RKO (cell line): ENCODE data around the gene ADPGK.
"Not testable (repeated sequence)": the region's sequence is repeated elsewhere in the genome, so short reads cannot be mapped to it uniquely, and the experiment has no call there.

Experiments
- DNase-seq: peaks from one replicate; pipeline ENCODE4 v3.0.0-alpha.2; 2016; ENCODE audit warnings: low spot score

Gene ADPGK

GRCh38 chr15:72783640-72784455 lies at the start of gene ADPGK:
TSS of gene ADPGK (minus strand) at chr15:72783758. CDS start at chr15:72783691, 67 bp downstream.
- peak; percentile 94 for DNase-seq

GRCh38 chr15:72827226-72827625 lies 43.7 kb upstream of the ADPGK start:
- no peak for DNase-seq

- no peak for DNase-seq
Observed at GRCh38 chr15:72826611-72827010, 43.1 kb upstream of the ADPGK start.

GRCh38 chr15:72825829-72826228 lies 42.3 kb upstream of the ADPGK start:
- DNase-seq, result no peak

- DNase-seq, result no peak
Observed at GRCh38 chr15:72824781-72825180, 41.2 kb upstream of the ADPGK start.

GRCh38 chr15:72824112-72824511 lies 40.6 kb upstream of the ADPGK start:
- DNase-seq, result no peak

GRCh38 chr15:72820278-72820677 lies 36.7 kb upstream of the ADPGK start:
- no peak for DNase-seq

- DNase-seq, result no peak
Observed at GRCh38 chr15:72818632-72819031, 35.1 kb upstream of the ADPGK start.

GRCh38 chr15:72813345-72814004 lies 29.9 kb upstream of the ADPGK start:
- DNase-seq, result no peak

- DNase-seq, result no peak
Observed at GRCh38 chr15:72809329-72809728, 25.8 kb upstream of the ADPGK start.

GRCh38 chr15:72807346-72807745 lies 23.8 kb upstream of the ADPGK start:
- not testable (repeated sequence) for DNase-seq

GRCh38 chr15:72803006-72803405 lies 19.4 kb upstream of the ADPGK start:
- no peak for DNase-seq

- DNase-seq, result no peak
Observed at GRCh38 chr15:72801590-72802325, 18.2 kb upstream of the ADPGK start.

- DNase-seq, result peak; percentile 47
Observed at GRCh38 chr15:72800833-72801481, 17.4 kb upstream of the ADPGK start.

GRCh38 chr15:72797834-72798233 lies 14.3 kb upstream of the ADPGK start:
- DNase-seq, result no peak

GRCh38 chr15:72797338-72797689 lies 13.8 kb upstream of the ADPGK start:
- no peak for DNase-seq

- DNase-seq, result peak; percentile 73
Observed at GRCh38 chr15:72796515-72797337, 13.2 kb upstream of the ADPGK start.

- peak; percentile 57 for DNase-seq
Observed at GRCh38 chr15:72796210-72796514, 12.6 kb upstream of the ADPGK start.

- DNase-seq, result no peak
Observed at GRCh38 chr15:72793766-72794660, 10.5 kb upstream of the ADPGK start.

GRCh38 chr15:72792431-72792830 lies 8.9 kb upstream of the ADPGK start:
- no peak for DNase-seq
